HG02973 (cell line): Measurements from ENCODE around the gene SLC22A3.

Experiments used
- ATAC-seq: cut with Tn5 transposase; IDR thresholded peaks from one replicate; pipeline ENCODE4 v1.9.1; 2021; ENCODE audit warnings: moderate library complexity; ENCODE audit not compliant: unreplicated experiment

The SLC22A3 gene

GRCh38 chr6:160500639-160501038, 152.5 kb downstream of the SLC22A3 start:
- ATAC-seq, result no peak
